ENCODE results near the gene DGLUCY.
"Not testable (repeated sequence)": the region's sequence is repeated elsewhere in the genome, so short reads cannot be mapped to it uniquely, and the experiment has no call there.

Gene DGLUCY

GRCh38 chr14:91113829-91114078, at the start of gene DGLUCY:
TSS of gene DGLUCY (plus strand) at chr14:91114073. CDS start at chr14:91160295, 46,222 bp downstream.
- peak in 1 of 2 donors; percentile 31 for DNase-seq (ENCODE audit: low read depth in 2 of 2)

- DNase-seq (ENCODE audit: low read depth in 2 of 2): no peak
Observed at GRCh38 chr14:91065266-91065665, 48.6 kb upstream of the DGLUCY start.

DNA sequence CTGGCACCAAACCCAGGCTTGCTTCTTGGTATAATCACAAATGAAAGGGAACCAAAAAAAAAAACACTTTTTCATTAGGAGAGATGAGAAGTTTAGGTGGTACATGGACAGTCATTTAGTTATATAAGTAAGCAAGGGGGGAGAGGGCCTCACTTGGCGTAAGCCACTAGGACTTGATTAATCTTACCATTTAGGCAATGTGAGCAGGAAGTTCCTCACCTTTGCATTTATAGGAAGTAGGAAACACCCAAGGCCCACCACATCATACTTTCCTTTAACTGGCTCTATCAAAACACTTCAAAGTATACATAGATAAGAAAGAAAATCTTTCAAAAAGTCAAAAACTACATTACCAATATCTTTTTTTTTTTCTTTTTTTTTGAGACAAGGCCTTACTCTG, 46.7 kb upstream of the DGLUCY start:
- DNase-seq (ENCODE audit: low read depth in 2 of 2): peak in 1 of 2 donors; percentile 19

DNA sequence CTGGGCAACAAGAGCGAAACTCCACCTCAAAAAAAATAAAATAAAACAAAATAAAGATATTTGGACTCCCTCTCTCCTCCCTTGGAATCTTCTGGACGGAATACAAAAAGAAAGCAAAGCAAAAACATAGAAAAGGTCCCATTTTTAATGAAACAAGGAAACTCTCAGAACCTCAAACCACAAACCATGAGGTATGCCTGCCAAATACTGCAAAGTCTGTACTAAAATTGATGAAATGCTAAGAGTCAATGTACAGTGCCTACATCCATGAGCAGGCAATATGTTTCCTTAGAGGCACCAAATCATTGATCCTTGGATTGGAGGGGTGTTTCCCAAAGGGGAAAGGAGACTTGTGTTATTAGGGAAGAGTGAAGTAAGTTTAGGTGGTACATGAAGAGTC, 45.2 kb upstream of the DGLUCY start:
- DNase-seq (ENCODE audit: low read depth in 2 of 2): no peak

GRCh38 chr14:91070572-91070971, 43.3 kb upstream of the DGLUCY start:
- no peak for DNase-seq (ENCODE audit: low read depth in 2 of 2)

GRCh38 chr14:91075553-91075952, 38.3 kb upstream of the DGLUCY start:
- no peak for DNase-seq (ENCODE audit: low read depth in 2 of 2)

DNA sequence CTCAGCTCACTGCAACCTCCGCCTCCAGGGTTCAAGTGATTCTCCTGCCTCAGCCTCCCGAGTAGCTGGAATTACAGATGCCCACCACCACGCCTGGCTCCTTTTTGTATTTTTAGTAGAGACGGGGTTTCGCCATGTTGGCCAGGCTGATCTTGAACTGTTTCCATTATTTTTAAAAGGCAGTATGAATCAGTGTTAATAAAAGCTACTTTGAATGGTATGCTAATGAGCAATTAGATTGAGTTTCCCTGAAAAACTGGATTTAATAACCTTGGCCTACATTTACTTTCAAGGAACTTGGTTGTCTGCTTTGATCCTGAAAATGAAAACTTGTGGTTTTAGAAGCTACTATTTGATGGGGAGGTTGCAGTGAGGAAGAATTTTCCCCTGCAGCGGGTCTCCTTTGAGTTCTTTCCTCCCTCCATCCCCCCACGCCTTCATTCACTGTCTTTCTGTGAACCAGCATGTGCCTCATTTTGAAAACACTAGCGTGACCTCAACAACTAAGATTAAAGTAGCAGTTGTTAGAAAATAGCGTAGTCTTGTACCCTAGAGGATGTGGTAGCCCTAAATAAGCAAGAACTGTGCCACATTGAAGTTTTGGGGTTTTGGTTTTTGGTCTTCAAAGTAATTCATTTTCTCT, 35.7 kb upstream of the DGLUCY start:
- DNase-seq (ENCODE audit: low read depth in 2 of 2): peak in 1 of 2 donors; percentile 17

- DNase-seq (ENCODE audit: low read depth in 2 of 2): no peak
Observed at GRCh38 chr14:91080071-91080470, 33.8 kb upstream of the DGLUCY start.

GRCh38 chr14:91082282-91082681, 31.6 kb upstream of the DGLUCY start:
- DNase-seq (ENCODE audit: low read depth in 2 of 2): no peak

- DNase-seq (ENCODE audit: low read depth in 2 of 2): no peak
Observed at GRCh38 chr14:91084516-91084915, 29.4 kb upstream of the DGLUCY start.

- DNase-seq (ENCODE audit: low read depth in 2 of 2): not testable (repeated sequence)
Observed at GRCh38 chr14:91087470-91087869, 26.4 kb upstream of the DGLUCY start.

GRCh38 chr14:91088585-91089235, 25.2 kb upstream of the DGLUCY start:
- no peak for DNase-seq (ENCODE audit: low read depth in 2 of 2)

GRCh38 chr14:91089958-91090535, 23.8 kb upstream of the DGLUCY start:
- no peak for DNase-seq (ENCODE audit: low read depth in 2 of 2)

GRCh38 chr14:91090743-91091142, 23.1 kb upstream of the DGLUCY start:
- DNase-seq (ENCODE audit: low read depth in 2 of 2): no peak

- DNase-seq (ENCODE audit: low read depth in 2 of 2): no peak
Observed at GRCh38 chr14:91092073-91092472, 21.8 kb upstream of the DGLUCY start.

- not testable (repeated sequence) for DNase-seq (ENCODE audit: low read depth in 2 of 2)
Observed at GRCh38 chr14:91093743-91094472, 20.0 kb upstream of the DGLUCY start.

GRCh38 chr14:91094772-91095171, 19.1 kb upstream of the DGLUCY start:
- no peak for DNase-seq (ENCODE audit: low read depth in 2 of 2)

- DNase-seq (ENCODE audit: low read depth in 2 of 2): no peak
Observed at GRCh38 chr14:91095178-91095577, 18.7 kb upstream of the DGLUCY start.

DNA sequence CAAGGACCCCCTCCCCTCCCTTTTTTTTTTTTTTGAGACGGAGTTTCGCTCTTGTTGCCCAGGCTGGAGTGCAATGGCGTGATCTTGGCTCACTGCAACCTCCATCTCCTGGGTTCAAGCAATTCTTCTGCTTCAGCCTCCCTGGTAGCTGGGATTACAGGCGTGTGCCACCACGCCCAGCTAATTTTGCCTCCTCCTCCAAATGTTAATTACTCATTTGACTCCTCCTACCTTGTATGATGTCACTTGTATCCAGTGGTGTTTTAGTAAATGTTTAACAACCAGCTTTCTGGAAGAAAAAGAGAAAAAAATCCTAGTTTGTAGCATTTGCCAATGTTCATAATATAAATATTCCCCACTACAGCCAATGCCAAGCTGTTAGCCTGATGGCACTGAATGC, 16.2 kb upstream of the DGLUCY start:
- not testable (repeated sequence) for DNase-seq (ENCODE audit: low read depth in 2 of 2)

GRCh38 chr14:91098591-91098990, 15.3 kb upstream of the DGLUCY start:
- DNase-seq (ENCODE audit: low read depth in 2 of 2): no peak

DNA sequence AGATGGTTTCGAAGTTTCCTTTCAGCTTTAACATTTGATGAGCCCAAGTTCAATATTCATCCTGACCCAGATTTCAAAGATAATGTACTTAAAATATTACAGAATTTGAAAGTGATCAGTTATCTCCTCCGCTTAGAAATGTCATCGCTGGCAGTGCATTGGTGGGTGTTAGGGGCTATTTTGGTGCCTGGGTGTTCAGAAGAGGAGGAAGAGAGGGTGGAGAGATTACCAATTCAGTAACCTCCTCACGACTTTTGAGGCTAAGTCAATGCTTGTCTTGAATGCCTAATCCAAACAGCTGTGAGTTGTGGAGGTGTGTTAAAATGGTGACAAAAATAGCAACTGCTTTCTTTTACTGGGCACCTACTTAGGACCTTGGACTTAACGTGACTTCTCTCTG, 13.8 kb upstream of the DGLUCY start:
- no peak for DNase-seq (ENCODE audit: low read depth in 2 of 2)

- no peak for DNase-seq (ENCODE audit: low read depth in 2 of 2)
Observed at GRCh38 chr14:91103116-91103515, 10.8 kb upstream of the DGLUCY start.

Data from activated CD8-positive, alpha-beta memory T cell treated with anti-CD3 and anti-CD28 coated beads for 4 hours (primary cell).